Measurements from ENCODE around the gene SDHAF3. TPM values are rescaled to one million over a fixed set of nuclear protein-coding genes. Genes with fewer than 3 reads are reported as not detected.

Gene SDHAF3
- total RNA-seq, 6 experiments from 2014 or later, result 8.5 to 15.5 (median 12.1) TPM

- WGBS (ENCODE audit: insufficient coverage, low coverage, low lambda C conversion rate, missing lambda C conversion rate), result 65% methylated on average over 4 of the region's 4 CpGs
- no peak for DNase-seq
- ATAC-seq, result no peak
- Histone ChIP-seq H3K4me3 (no peak overlapping the region), H3K9me3 (no peaks in the 10 kb centered on the region), H3K4me1 (no peaks in the 10 kb centered on the region), H3K36me3 (no peaks in the 10 kb centered on the region), H3K27ac (no peak overlapping the region), H3K27me3 (no peaks in the 10 kb centered on the region)
- intact Hi-C loops (cut with DNase I), result no loop called here
- TF ChIP-seq POLR2A (IDR thresholded peaks at IDR 0.05) (no peak), CTCF (IDR thresholded peaks at IDR 0.05) (no peak)
These were observed 38.2 kb upstream of the SDHAF3 start for GRCh38 chr7:97079300-97079699.

GRCh38 chr7:97081521-97082300, 35.8 kb upstream of the SDHAF3 start:
- Histone ChIP-seq H3K36me3 (no peaks in the 10 kb centered on the region), H3K9me3 (no peaks in the 10 kb centered on the region), H3K27me3 (no peaks in the 10 kb centered on the region), H3K4me3 (no peak overlapping the region), H3K4me1 (no peaks in the 10 kb centered on the region), H3K27ac (no peak overlapping the region)
- WGBS (ENCODE audit: insufficient coverage, low coverage, low lambda C conversion rate, missing lambda C conversion rate), result 54% methylated on average over 3 of the region's 3 CpGs
- intact Hi-C loops (cut with DNase I), result no loop called here
- TF ChIP-seq POLR2A (IDR thresholded peaks at IDR 0.05), result no peak
- no peak for TF ChIP-seq CTCF (IDR thresholded peaks at IDR 0.05)
- no peak for DNase-seq
- no peak for ATAC-seq

- 35% methylated on average over 3 of the region's 3 CpGs for WGBS (ENCODE audit: insufficient coverage, low coverage, low lambda C conversion rate, missing lambda C conversion rate)
- no peak overlapping the region for H3K4me3 ChIP-seq
These were observed 29.1 kb upstream of the SDHAF3 start for GRCh38 chr7:97088364-97088763.

GRCh38 chr7:97089771-97090170, 27.7 kb upstream of the SDHAF3 start:
- H3K27ac ChIP-seq, result no peak overlapping the region
- intact Hi-C loops (cut with DNase I), result no loop called here
- 84% methylated on average over 6 of the region's 6 CpGs for WGBS (ENCODE audit: insufficient coverage, low coverage, low lambda C conversion rate, missing lambda C conversion rate)
- H3K4me3 ChIP-seq, result no peak overlapping the region
- H3K9me3 ChIP-seq, result no peaks in the 10 kb centered on the region
- H3K27me3 ChIP-seq, result no peaks in the 10 kb centered on the region
- ATAC-seq, result no peak
- TF ChIP-seq POLR2A (IDR thresholded peaks at IDR 0.05), result no peak
- no peak for TF ChIP-seq CTCF (IDR thresholded peaks at IDR 0.05)
- no peak for DNase-seq
- H3K4me1 ChIP-seq, result no peaks in the 10 kb centered on the region
- H3K36me3 ChIP-seq, result no peaks in the 10 kb centered on the region

More at GRCh38 chr7:97088364-97088763, 29.1 kb upstream of the SDHAF3 start:
- no peak for ATAC-seq
- intact Hi-C loops (cut with DNase I), result no loop called here
- no peaks in the 10 kb centered on the region for H3K9me3 ChIP-seq
- TF ChIP-seq CTCF (IDR thresholded peaks at IDR 0.05) (no peak), POLR2A (IDR thresholded peaks at IDR 0.05) (no peak)
- no peaks in the 10 kb centered on the region for H3K36me3 ChIP-seq
- DNase-seq, result no peak
- no peaks in the 10 kb centered on the region for H3K4me1 ChIP-seq
- no peak overlapping the region for H3K27ac ChIP-seq
- H3K27me3 ChIP-seq, result no peaks in the 10 kb centered on the region

All from right lobe of liver (tissue), 6 donors.